GM21786 (cell line): ENCODE results near the gene CACNA1D.

Source experiments
- ATAC-seq: cut with Tn5 transposase; IDR thresholded peaks from one replicate; pipeline ENCODE4 v1.9.1; 2021; ENCODE audit not compliant: unreplicated experiment

The CACNA1D gene

DNA sequence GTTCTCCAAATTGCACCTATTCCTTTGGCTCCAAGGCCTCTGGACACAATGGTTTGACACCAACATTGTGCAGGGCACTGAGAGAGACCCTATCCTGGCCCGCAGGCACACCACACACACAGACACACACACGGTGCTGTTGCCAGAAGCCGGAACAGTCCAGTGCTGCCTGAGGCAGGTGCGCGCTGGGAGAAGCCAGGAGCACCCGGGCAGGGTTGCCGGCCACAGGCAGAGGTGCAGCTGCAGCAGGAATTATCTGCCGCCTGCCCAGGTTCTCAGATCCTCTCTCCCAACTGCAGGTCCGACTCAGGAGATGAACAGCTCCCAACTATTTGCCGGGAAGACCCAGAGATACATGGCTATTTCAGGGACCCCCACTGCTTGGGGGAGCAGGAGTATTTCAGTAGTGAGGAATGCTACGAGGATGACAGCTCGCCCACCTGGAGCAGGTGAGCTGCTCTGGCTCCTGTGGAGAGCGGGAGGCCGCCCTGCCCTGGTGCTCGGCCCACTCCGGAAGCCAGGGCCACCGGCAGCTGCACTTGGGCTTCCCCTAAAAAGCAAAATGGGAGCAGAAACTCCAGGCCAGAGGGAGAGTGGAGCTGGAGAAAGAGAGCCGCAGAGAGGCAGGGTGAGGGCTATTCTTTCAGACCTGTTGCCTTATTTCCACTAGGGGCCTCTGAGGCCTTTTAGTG is 308.9 kb downstream of the CACNA1D start:
- no peak for ATAC-seq

- ATAC-seq: no peak
Measured at GRCh38 chr3:53803816-53804695, 309.6 kb downstream of the CACNA1D start.

DNA sequence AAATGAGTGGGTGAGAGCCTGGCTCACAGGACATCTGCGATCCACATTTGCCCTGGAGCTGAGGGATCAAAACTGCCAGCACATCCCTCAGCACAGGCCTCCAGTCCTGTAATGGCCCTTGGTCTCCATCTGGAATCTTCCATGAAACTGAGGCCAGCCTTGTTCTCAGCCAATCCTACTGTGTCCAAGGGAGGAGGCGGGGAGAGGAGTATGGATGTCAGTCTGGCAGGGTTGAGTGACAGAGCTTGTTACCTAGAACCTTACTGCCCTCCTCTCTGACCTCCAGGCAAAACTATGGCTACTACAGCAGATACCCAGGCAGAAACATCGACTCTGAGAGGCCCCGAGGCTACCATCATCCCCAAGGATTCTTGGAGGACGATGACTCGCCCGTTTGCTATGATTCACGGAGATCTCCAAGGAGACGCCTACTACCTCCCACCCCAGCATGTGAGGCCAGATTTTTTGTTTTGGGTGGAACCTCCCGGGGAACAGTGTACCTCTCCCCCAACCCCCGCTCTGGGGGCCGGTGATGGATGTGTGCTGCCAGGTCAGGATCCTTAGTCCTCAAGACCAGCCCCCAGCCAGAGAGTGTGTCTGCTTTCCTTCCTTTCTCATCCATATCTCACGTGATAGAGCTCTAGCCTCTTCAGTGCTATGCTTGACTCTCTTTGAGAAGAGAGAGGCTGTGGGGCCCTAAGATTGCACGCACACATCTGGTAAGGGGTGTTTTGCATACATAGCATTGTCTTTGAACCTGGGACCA is 310.5 kb downstream of the CACNA1D start:
- no peak for ATAC-seq

- no peak for ATAC-seq
Measured at GRCh38 chr3:53805463-53806159, 311.2 kb downstream of the CACNA1D start.

GRCh38 chr3:53806182-53807116 is 312.0 kb downstream of the CACNA1D start:
- ATAC-seq: peak; percentile 69

GRCh38 chr3:53807117-53807810 is 312.9 kb downstream of the CACNA1D start:
- ATAC-seq: no peak

- no peak for ATAC-seq
Measured at GRCh38 chr3:53808496-53808895, 314.1 kb downstream of the CACNA1D start.

- no peak for ATAC-seq
Measured at GRCh38 chr3:53809267-53809666, 314.9 kb downstream of the CACNA1D start.

DNA sequence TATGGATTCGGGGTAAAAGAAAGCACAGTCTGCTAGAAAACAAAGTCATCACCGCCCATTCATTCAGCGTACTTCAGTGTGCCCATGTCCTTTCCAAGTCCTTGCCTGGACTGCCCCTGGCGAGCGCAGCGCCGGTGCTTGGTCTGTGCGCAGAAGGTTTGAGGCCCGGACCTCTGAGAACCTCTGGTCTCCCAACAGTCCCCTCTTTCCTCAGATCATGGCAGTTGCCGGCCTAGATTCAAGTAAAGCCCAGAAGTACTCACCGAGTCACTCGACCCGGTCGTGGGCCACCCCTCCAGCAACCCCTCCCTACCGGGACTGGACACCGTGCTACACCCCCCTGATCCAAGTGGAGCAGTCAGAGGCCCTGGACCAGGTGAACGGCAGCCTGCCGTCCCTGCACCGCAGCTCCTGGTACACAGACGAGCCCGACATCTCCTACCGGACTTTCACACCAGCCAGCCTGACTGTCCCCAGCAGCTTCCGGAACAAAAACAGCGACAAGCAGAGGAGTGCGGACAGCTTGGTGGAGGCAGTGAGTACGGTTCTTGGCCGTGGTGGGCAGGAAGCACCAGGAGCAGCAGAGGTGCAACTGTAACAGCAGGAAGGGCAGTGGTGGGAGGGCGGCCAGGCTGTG is 315.5 kb downstream of the CACNA1D start:
- ATAC-seq: no peak

DNA sequence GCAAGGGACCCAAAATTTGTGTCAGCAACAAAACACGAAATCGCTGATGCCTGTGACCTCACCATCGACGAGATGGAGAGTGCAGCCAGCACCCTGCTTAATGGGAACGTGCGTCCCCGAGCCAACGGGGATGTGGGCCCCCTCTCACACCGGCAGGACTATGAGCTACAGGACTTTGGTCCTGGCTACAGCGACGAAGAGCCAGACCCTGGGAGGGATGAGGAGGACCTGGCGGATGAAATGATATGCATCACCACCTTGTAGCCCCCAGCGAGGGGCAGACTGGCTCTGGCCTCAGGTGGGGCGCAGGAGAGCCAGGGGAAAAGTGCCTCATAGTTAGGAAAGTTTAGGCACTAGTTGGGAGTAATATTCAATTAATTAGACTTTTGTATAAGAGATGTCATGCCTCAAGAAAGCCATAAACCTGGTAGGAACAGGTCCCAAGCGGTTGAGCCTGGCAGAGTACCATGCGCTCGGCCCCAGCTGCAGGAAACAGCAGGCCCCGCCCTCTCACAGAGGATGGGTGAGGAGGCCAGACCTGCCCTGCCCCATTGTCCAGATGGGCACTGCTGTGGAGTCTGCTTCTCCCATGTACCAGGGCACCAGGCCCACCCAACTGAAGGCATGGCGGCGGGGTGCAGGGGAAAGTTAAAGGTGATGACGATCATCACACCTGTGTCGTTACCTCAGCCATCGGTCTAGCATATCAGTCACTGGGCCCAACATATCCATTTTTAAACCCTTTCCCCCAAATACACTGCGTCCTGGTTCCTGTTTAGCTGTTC is 316.9 kb downstream of the CACNA1D start:
- no peak for ATAC-seq

- ATAC-seq: no peak
Measured at GRCh38 chr3:53812434-53812833, 318.0 kb downstream of the CACNA1D start.

DNA sequence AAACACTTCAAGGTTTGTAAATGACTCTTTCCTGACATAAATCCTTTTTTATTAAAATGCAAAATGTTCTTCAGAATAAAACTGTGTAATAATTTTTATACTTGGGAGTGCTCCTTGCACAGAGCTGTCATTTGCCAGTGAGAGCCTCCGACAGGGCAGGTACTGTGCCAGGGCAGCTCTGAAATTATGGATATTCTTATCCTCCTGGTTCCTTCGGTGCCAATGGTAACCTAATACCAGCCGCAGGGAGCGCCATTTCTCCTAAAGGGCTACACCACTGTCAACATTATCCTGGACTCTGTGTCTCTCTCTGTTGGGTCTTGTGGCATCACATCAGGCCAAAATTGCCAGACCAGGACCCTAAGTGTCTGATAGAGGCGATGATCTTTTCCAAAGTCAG is 318.8 kb downstream of the CACNA1D start:
- ATAC-seq: no peak

DNA sequence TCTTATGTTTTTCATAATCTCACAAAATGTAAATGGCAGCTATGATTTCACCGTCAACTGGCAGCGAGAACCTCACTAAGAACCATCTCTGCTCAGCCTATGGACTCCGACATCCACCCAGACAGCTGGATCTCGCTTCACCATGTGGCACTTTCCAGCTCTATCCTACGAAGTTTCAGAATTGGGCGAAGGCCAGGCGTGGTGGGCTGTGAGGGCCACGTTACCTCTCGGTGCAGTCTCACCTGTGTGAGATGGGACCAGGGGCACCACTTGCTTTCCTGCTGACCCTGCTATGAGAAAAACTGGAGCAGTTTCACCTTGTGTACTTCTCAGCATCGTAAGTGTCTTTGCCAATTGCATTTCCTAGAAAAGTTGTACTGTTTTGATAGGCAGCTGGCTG is 319.5 kb downstream of the CACNA1D start:
- ATAC-seq: no peak

- no peak for ATAC-seq
Measured at GRCh38 chr3:53815067-53815466, 320.7 kb downstream of the CACNA1D start.

DNA sequence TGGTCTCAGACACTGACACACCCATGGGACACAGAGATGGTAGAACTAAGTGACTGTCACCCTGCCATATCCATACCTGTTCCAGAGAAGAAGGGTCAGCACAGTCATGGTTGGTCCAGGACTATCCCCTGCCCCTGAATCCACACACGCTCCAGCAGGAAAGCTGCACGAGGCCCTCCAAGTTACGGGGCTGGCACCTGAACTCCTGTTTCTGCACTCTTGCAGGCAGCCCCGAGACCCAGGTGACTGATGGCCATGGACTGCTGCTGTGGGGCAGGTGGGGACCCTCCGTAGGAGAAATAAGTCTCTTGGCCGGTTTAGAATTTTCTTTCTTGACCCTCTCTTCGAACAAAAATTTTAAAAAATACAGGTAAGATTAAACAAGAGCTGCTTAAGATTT is 321.2 kb downstream of the CACNA1D start:
- no peak for ATAC-seq

- no peak for ATAC-seq
Measured at GRCh38 chr3:53816425-53816824, 322.0 kb downstream of the CACNA1D start.

- no peak for ATAC-seq
Measured at GRCh38 chr3:53817211-53817610, 322.8 kb downstream of the CACNA1D start.

DNA sequence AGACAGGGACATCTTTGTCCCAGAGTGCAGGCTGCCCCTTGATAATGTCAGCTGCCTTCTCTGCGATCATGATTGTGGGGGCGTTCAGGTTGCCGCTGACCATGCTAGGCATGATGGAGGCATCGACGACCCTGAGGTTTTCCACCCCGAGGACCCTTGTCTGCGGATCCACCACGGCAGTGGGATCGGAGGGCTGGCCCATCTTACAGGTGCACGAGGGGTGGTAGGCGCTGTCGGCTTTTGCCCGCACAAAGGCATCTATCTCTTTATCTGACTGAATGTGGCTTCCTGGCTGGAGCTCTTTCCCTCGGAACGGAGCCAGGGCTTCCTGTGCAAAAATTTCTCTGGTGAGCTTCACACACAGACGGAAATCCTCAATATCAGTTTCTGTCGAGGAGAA is 323.4 kb downstream of the CACNA1D start:
- no peak for ATAC-seq
